SH-SY5Y (cell line): Measurements from ENCODE around the gene ASH1L.

Experiments
- GATA2 ChIP-seq: IDR thresholded peaks from 2 replicates; pipeline ENCODE4 v1.6.1; 2011; ENCODE audit warnings: mild to moderate bottlenecking, low read depth, low read length
- GATA3 ChIP-seq: IDR thresholded peaks from 2 replicates; pipeline ENCODE4 v1.6.1; 2011; ENCODE audit warnings: low read depth, mild to moderate bottlenecking, low read length, moderate library complexity

DNA sequence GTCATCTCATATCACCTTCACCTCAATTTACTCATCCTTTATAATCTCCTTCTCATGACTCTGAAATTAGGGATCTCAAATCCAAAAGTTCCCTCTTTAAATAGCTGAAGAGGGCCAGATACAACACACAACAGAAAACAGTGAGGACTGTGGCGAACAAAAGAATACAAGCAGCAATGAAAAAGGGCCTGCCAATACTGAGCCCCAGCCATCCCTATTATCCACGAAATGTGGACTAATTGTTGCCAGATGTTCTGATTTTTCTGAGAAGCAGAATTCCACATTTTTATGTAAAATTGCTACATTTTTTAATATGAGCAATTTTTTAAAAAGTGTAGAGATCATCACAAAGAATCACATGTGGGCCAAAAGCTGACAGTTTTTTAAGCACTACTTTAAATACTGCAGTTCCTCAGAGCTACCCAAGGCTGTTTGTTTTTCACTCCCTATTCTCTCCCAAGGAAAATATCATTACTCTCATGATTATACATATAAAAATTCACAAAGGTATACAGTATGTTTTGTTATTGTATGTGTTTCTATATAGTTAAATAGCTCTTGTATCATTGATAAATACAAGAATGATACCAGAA lies 90.0 kb downstream of the ASH1L start:
- no peak for TF ChIP-seq GATA3
- TF ChIP-seq GATA2: no peak
